ENCODE data around the gene MTCH1. TPM values are rescaled to one million over a fixed set of nuclear protein-coding genes. Genes with fewer than 3 reads are reported as not detected.

MTCH1 gene
- total RNA-seq, 2 donors from 2014 or later, result 97.9 to 133 TPM

- peaks cover 99% of the 10 kb centered on the region for H3K36me3 Mint-ChIP-seq (ENCODE audit: low read depth)
- H3K4me1 Mint-ChIP-seq, result no peaks in the 10 kb centered on the region
- H3K27ac Mint-ChIP-seq, result no peak overlapping the region
- ATAC-seq (replicated peaks), result no peak
- H3K9me3 Mint-ChIP-seq, result no peaks in the 10 kb centered on the region
- no peaks in the 10 kb centered on the region for H3K27me3 Mint-ChIP-seq
- H3K4me3 Mint-ChIP-seq, result no peak overlapping the region
These were observed 12.8 kb downstream of the MTCH1 start for GRCh38 chr6:36973190-36973589.

- Mint-ChIP-seq H3K9me3 (no peaks in the 10 kb centered on the region), H3K27me3 (no peaks in the 10 kb centered on the region), H3K4me1 (no peaks in the 10 kb centered on the region), H3K27ac (peak overlapping the region; percentile 58), H3K4me3 (no peak overlapping the region), H3K36me3 (ENCODE audit: low read depth) (peaks cover 98% of the 10 kb centered on the region)
- no peak for ATAC-seq (replicated peaks)
These were observed 13.9 kb downstream of the MTCH1 start for GRCh38 chr6:36971921-36972673.

GRCh38 chr6:36970892-36971842, 14.8 kb downstream of the MTCH1 start:
- Mint-ChIP-seq H3K27ac (peak overlapping the region; percentile 58), H3K9me3 (no peaks in the 10 kb centered on the region), H3K27me3 (no peaks in the 10 kb centered on the region), H3K36me3 (ENCODE audit: low read depth) (peaks cover 95% of the 10 kb centered on the region), H3K4me1 (no peaks in the 10 kb centered on the region), H3K4me3 (no peak overlapping the region)
- ATAC-seq (replicated peaks), result no peak

DNA sequence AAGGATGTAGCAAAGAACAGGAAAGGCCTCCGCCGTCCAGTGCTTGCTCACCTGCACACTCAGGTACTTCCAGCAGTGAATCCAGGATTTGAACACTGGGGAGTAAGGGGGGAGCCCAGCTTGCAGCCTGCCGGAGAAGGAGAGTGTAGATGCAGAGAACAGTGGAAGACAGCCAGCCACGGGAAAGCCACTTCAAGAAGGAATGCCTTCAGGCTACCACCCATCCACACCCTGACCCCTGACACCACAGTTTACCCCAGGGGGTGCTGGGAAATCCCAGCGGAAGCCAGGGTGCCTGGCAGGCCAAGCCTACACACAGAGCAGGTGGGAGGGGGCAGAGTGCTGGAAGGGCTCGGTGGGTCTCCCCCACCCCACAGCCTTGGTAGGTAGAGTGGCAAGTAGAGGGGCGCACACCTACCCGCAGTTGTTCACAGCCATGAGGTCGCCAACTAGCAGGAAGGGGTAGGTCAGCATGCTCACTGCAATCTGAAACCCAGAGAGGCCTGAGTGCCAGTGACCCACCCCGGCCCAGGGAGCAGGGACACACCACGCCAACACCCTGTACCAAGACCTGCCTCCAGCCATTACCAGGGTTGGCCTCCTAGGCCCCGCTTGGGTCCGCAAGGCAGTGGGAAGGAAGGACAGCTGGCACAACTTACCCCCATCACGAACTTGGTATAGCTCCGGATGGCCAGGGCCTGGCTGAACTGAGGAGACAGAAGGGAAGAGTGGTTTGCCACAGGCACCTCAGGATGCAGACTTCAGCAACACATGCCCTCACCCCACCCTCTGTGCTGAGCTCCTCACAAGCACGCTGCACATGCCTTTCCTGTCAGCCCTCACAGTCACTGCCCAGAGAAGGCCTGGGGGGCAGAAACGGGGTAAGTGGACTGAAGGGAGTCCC, 15.8 kb downstream of the MTCH1 start:
- Mint-ChIP-seq H3K27me3 (no peaks in the 10 kb centered on the region), H3K27ac (peak overlapping the region; percentile 37), H3K9me3 (no peaks in the 10 kb centered on the region), H3K4me1 (no peaks in the 10 kb centered on the region), H3K36me3 (ENCODE audit: low read depth) (peaks cover 85% of the 10 kb centered on the region), H3K4me3 (no peak overlapping the region)
- no peak for ATAC-seq (replicated peaks)

DNA sequence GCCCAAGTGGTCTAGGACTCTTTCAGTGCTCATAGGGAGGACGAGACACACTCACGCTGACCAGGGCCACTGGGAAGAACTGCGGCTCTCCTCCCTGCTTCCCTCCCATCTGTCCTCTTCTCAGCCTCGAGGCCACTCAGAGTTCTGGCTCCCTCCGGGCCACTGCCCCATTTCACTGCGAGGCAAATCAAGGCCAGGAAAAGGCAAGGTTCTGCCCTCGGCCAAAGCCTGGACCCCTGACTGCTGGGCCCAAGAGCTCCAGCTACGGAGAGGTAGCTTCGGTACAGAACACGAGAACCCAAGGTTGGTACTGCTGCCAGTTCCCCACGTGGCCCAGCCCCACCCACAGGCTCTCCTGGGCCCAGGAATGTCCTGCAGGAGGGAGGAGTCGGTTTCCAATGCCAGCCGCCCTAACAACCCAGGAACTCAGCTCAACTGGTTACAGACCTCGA, 16.7 kb downstream of the MTCH1 start:
- Mint-ChIP-seq H3K4me1 (peaks cover 6% of the 10 kb centered on the region), H3K4me3 (no peak overlapping the region), H3K36me3 (ENCODE audit: low read depth) (peaks cover 76% of the 10 kb centered on the region), H3K27me3 (no peaks in the 10 kb centered on the region), H3K27ac (no peak overlapping the region), H3K9me3 (no peaks in the 10 kb centered on the region)
- ATAC-seq (replicated peaks), result no peak

DNA sequence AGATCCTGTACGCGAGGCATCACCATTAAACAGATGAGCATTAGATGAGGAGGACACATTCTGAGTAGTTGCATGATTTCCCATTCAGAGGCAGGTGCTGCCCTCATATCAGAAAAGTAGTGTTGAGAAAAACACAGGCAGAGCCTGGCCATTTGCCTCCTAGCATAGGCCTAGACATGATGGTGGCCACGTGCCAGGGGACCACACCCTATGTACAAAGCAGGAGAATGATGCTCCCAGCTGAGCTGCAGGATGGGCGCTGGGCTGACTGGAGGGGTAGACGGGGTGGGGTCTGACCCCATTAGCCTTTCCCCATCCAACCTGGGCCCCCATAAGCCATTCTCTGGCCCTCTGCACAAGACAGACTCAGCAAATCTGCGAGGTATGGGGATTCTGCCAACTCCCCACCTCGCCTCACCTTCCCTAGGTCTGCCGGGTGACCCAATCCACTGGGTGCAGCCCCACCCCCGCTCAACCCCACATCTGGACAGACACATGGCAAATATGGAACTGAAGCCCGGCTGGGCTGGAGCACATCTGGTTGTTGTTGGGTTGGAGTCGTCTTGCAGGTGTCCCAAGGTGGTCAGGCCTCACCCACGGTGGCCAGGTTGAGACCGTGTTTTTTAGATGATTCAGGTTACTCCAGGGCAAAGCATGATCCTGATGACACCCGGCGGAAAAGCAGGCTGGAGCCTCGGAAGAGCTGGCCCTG, 17.6 kb downstream of the MTCH1 start:
- Mint-ChIP-seq H3K36me3 (ENCODE audit: low read depth) (peaks cover 67% of the 10 kb centered on the region), H3K4me3 (no peak overlapping the region), H3K27ac (peak overlapping the region; percentile 41), H3K9me3 (no peaks in the 10 kb centered on the region), H3K27me3 (no peaks in the 10 kb centered on the region), H3K4me1 (peaks cover 10% of the 10 kb centered on the region)
- no peak for ATAC-seq (replicated peaks)

DNA sequence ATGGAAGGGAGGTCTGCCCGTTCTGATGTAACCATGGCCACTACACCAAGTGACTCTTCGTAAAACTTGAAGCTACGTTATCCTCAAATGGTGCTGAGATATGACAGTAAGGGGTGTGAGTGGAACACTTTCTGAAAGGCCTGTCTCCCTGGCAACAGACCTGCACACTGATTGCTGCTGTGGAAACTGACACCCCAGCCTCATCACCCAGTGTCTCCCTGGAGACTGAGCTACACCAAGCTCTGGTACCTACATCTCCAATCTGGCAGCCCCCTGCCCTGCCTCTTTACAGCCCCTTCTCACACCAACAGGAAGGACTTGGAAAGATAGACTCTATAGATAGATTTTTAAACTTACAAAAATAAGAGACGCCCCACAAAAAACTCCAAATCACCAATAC, 18.2 kb downstream of the MTCH1 start:
- Mint-ChIP-seq H3K27me3 (no peaks in the 10 kb centered on the region), H3K9me3 (no peaks in the 10 kb centered on the region), H3K27ac (peak overlapping the region; percentile 28), H3K4me3 (no peak overlapping the region), H3K36me3 (ENCODE audit: low read depth) (peaks cover 61% of the 10 kb centered on the region), H3K4me1 (peaks cover 16% of the 10 kb centered on the region)
- no peak for ATAC-seq (replicated peaks)

DNA sequence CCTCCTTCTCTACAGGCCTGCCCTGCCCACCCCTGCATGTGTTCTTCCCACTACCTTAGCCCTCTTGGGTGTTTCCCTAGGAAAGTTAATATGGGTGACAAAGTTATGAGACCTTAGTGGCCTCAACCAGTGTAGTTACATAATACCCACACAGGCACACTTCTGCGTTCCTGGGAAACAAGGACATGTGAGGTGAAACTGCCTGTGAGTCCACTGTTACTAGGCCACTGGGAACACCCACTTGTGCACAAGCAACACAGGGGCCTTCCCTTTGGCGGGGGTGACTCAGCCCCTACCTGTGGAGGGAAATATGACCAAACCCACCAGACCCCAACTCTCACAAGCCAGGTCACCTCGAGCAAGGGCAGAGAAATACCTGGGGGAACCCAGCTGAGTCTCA, 18.7 kb downstream of the MTCH1 start:
- peaks cover 17% of the 10 kb centered on the region for H3K4me1 Mint-ChIP-seq
- ATAC-seq (replicated peaks), result no peak
- H3K36me3 Mint-ChIP-seq (ENCODE audit: low read depth), result peaks cover 56% of the 10 kb centered on the region
- no peaks in the 10 kb centered on the region for H3K27me3 Mint-ChIP-seq
- H3K9me3 Mint-ChIP-seq, result no peaks in the 10 kb centered on the region
- H3K4me3 Mint-ChIP-seq, result no peak overlapping the region
- H3K27ac Mint-ChIP-seq, result peak overlapping the region; percentile 53

- Mint-ChIP-seq H3K36me3 (ENCODE audit: low read depth) (peaks cover 33% of the 10 kb centered on the region), H3K27ac (peak overlapping the region; percentile 88), H3K27me3 (no peaks in the 10 kb centered on the region), H3K4me3 (no peak overlapping the region), H3K4me1 (peaks cover 23% of the 10 kb centered on the region), H3K9me3 (no peaks in the 10 kb centered on the region)
- ATAC-seq (replicated peaks), result no peak
These were observed 21.1 kb downstream of the MTCH1 start for GRCh38 chr6:36964908-36965307.

DNA sequence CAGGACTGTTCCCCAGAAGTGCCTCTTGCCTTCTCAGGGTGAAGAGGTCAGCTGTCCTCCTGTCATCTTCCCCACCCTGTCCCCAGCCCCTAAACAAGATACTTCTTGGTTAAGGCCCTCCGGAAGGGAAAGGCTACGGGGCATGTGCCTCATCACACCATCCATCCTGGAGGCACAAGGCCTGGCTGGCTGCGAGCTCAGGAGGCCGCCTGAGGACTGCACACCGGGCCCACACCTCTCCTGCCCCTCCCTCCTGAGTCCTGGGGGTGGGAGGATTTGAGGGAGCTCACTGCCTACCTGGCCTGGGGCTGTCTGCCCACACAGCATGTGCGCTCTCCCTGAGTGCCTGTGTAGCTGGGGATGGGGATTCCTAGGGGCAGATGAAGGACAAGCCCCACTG, 21.6 kb downstream of the MTCH1 start:
- H3K36me3 Mint-ChIP-seq (ENCODE audit: low read depth), result peaks cover 27% of the 10 kb centered on the region
- H3K27me3 Mint-ChIP-seq, result no peaks in the 10 kb centered on the region
- no peak overlapping the region for H3K4me3 Mint-ChIP-seq
- peak overlapping the region; percentile 88 for H3K27ac Mint-ChIP-seq
- no peaks in the 10 kb centered on the region for H3K9me3 Mint-ChIP-seq
- ATAC-seq (replicated peaks), result no peak
- H3K4me1 Mint-ChIP-seq, result peaks cover 23% of the 10 kb centered on the region

GRCh38 chr6:36963451-36964290, 22.3 kb downstream of the MTCH1 start:
- Mint-ChIP-seq H3K9me3 (no peaks in the 10 kb centered on the region), H3K27ac (peak overlapping the region; percentile 88), H3K4me3 (peak overlapping the region; percentile 76), H3K27me3 (no peaks in the 10 kb centered on the region), H3K36me3 (ENCODE audit: low read depth) (peaks cover 21% of the 10 kb centered on the region), H3K4me1 (peaks cover 23% of the 10 kb centered on the region)
- peak; percentile 31 for ATAC-seq (replicated peaks)

- peaks cover 23% of the 10 kb centered on the region for H3K4me1 Mint-ChIP-seq
- ATAC-seq (replicated peaks), result peak; percentile 86
- H3K27ac Mint-ChIP-seq, result peak overlapping the region; percentile 88
- no peaks in the 10 kb centered on the region for H3K9me3 Mint-ChIP-seq
- peak overlapping the region; percentile 76 for H3K4me3 Mint-ChIP-seq
- no peaks in the 10 kb centered on the region for H3K27me3 Mint-ChIP-seq
- peaks cover 13% of the 10 kb centered on the region for H3K36me3 Mint-ChIP-seq (ENCODE audit: low read depth)
These were observed 23.1 kb downstream of the MTCH1 start for GRCh38 chr6:36962874-36963273.

Measured in activated T-helper 17 cell treated with anti-CD3 and anti-CD28 coated beads, Interleukin-2, amount 50 U/mL, for 72 hours (primary cell).